H1 (cell line): ENCODE measurements around the gene ZNF318. TPM values are rescaled to one million over a fixed set of nuclear protein-coding genes. Genes with fewer than 3 reads are reported as not detected.
"Not testable (repeated sequence)": the region's sequence is repeated elsewhere in the genome, so short reads cannot be mapped to it uniquely, and the experiment has no call there.

Source experiments
- CTCF ChIA-PET: fragments of 300-600 bp; sonication (Branson Sonifier 250); formaldehyde crosslinking; loops from one replicate; lab custom pipeline; 2021; ENCODE audit not compliant: partially characterized antibody; lab: Charles Lee
- POLR2A ChIA-PET: fragments of 300-600 bp; sonication (Branson Sonifier 250); formaldehyde crosslinking; loops from one replicate; lab custom pipeline; 2021; ENCODE audit warnings: inconsistent platforms; ENCODE audit not compliant: partially characterized antibody; lab: Charles Lee
- DNase-seq, 2 experiments: peaks; one replicate each; pipeline versions ENCODE4 v3.0.0 to v3.0.0-alpha.2; 2010 to 2022; ENCODE audit warnings: low spot score in 2 of 2, low read depth in 1 of 2, mixed read lengths in 1 of 2
- FAIRE-seq: peaks from 2 replicates; lab custom pipeline; 2011; peaks lifted over from hg19 to GRCh38; lab: Jason Lieb, UNC
- H2AFZ ChIP-seq: 2 replicates; pipeline ENCODE4 v1.8.1; 2012; ENCODE audit warnings: low read length, inconsistent platforms
- H2AK5ac ChIP-seq: 2 replicates; pipeline ENCODE4 v1.6.1; 2013; ENCODE audit warnings: low read depth, low read length
- H2BK120ac ChIP-seq: replicated peaks from 2 replicates; pipeline ENCODE3; 2013; ENCODE audit warnings: low read depth, low read length, inconsistent platforms
- H2BK12ac ChIP-seq: 2 replicates; pipeline ENCODE4 v1.6.1; 2013; ENCODE audit warnings: low read depth, low read length
- H2BK15ac ChIP-seq: 2 replicates; pipeline ENCODE4 v1.6.1; 2013; ENCODE audit warnings: low read length
- H2BK20ac ChIP-seq: 2 replicates; pipeline ENCODE4 v1.6.1; 2013; ENCODE audit warnings: low read length
- H2BK5ac ChIP-seq: 2 replicates; pipeline ENCODE4 v1.6.1; 2013; ENCODE audit warnings: low read depth, low read length
- H3K14ac ChIP-seq: 2 replicates; pipeline ENCODE4 v1.6.1; 2013; ENCODE audit warnings: inconsistent platforms; ENCODE audit not compliant: insufficient read length
- H3K18ac ChIP-seq: 2 replicates; pipeline ENCODE4 v1.6.1; 2013; ENCODE audit warnings: low read length; ENCODE audit errors: extremely low read depth
- H3K23ac ChIP-seq: 2 replicates; pipeline ENCODE4 v1.6.1; 2013; ENCODE audit warnings: inconsistent platforms; ENCODE audit not compliant: insufficient read length
- H3K23me2 ChIP-seq: 2 replicates; pipeline ENCODE4 v1.6.1; 2013; ENCODE audit warnings: low read depth, low read length
- H3K27ac ChIP-seq: 2 replicates; pipeline ENCODE4 v1.6.1; 2011; ENCODE audit warnings: low read depth, low read length, inconsistent platforms
- H3K27me3 ChIP-seq, 4 experiments: replicated peaks in 1 of 4; 1 replicate in 1 of 4; 2 replicates in 3 of 4; pipeline versions ENCODE4 v1.6.1 to v1.8.1; 2011 to 2013; ENCODE audit warnings: low read length in 3 of 4, mild to moderate bottlenecking in 3 of 4, inconsistent platforms in 2 of 4, mixed read lengths in 2 of 4, moderate library complexity in 1 of 4; ENCODE audit not compliant: control insufficient read depth in 3 of 4, insufficient read depth in 3 of 4; ENCODE audit errors: extremely low read depth in 1 of 4
- H3K36me3 ChIP-seq, 4 experiments: 2 replicates each; pipeline versions ENCODE4 v1.6.1 to v1.8.1; 2011 to 2013; ENCODE audit warnings: mild to moderate bottlenecking in 4 of 4, low read length in 3 of 4, moderate library complexity in 2 of 4, control low read depth in 1 of 4, inconsistent platforms in 1 of 4; ENCODE audit not compliant: insufficient read depth in 4 of 4, control insufficient read depth in 2 of 4
- H3K4ac ChIP-seq: replicated peaks from 2 replicates; pipeline ENCODE3; 2013; ENCODE audit warnings: low read length, low read depth, mixed read lengths, inconsistent platforms; ENCODE audit not compliant: insufficient read length
- H3K4me1 ChIP-seq, 4 experiments: replicated peaks in 1 of 4; 1 replicate in 1 of 4; 2 replicates in 3 of 4; pipeline versions ENCODE4 v1.6.1 to v1.8.1; 2011 to 2013; ENCODE audit warnings: low read length in 3 of 4, inconsistent platforms in 2 of 4, mixed read lengths in 1 of 4; ENCODE audit not compliant: insufficient read depth in 4 of 4, control insufficient read depth in 3 of 4
- H3K4me2 ChIP-seq, 2 experiments: 2 replicates each; pipeline versions ENCODE4 v1.6.1 to v1.8.1; 2011 to 2013; ENCODE audit warnings: low read depth in 2 of 2, low read length in 2 of 2, control low read depth in 1 of 2, inconsistent platforms in 1 of 2, mild to moderate bottlenecking in 1 of 2; ENCODE audit not compliant: insufficient read depth in 1 of 2
- H3K4me3 ChIP-seq, 4 experiments: fragments of 200-600, 300-600 bp in 1 of 4; sonication (generic), shearing (Covaris generic), sonication (Bioruptor Twin) in 1 of 4; 2 replicates each; pipeline versions ENCODE4 v1.5.1 to v1.8.1; 2011 to 2016; ENCODE audit warnings: low read length in 4 of 4, low read depth in 3 of 4, control low read depth in 2 of 4, inconsistent platforms in 2 of 4, mild to moderate bottlenecking in 2 of 4, mixed read lengths in 1 of 4, moderate library complexity in 1 of 4; ENCODE audit not compliant: insufficient read depth in 2 of 4; ENCODE audit errors: extremely low read depth in 1 of 4
- H3K56ac ChIP-seq: replicated peaks from 2 replicates; pipeline ENCODE3; 2013; ENCODE audit warnings: low read depth, mild to moderate bottlenecking, mixed read lengths, low read length, inconsistent platforms; ENCODE audit not compliant: insufficient read length
- H3K79me1 ChIP-seq: 2 replicates; pipeline ENCODE4 v1.6.1; 2013; ENCODE audit warnings: low read depth, low read length, control low read depth
- H3K79me2 ChIP-seq, 2 experiments: 2 replicates each; pipeline versions ENCODE4 v1.6.1 to v1.8.1; 2012 to 2013; ENCODE audit warnings: low read length in 2 of 2, mild to moderate bottlenecking in 2 of 2, inconsistent platforms in 1 of 2; ENCODE audit not compliant: insufficient read depth in 2 of 2, control insufficient read depth in 1 of 2
- H3K9ac ChIP-seq, 4 experiments: replicated peaks in 1 of 4; 1 replicate in 1 of 4; 2 replicates in 3 of 4; pipeline versions ENCODE4 v1.6.1 to v1.8.1; 2011 to 2013; ENCODE audit warnings: low read depth in 3 of 4, low read length in 3 of 4, control low read depth in 2 of 4, mild to moderate bottlenecking in 2 of 4, moderate library complexity in 2 of 4, inconsistent platforms in 1 of 4; ENCODE audit errors: extremely low read depth in 1 of 4
- H3K9me3 ChIP-seq, 2 experiments: 2 replicates each; pipeline versions ENCODE4 v1.6.1 to v1.8.1; 2012 to 2013; ENCODE audit warnings: mild to moderate bottlenecking in 2 of 2, moderate library complexity in 2 of 2, control low read depth in 1 of 2, inconsistent platforms in 1 of 2, low read depth in 1 of 2, low read length in 1 of 2, mixed read lengths in 1 of 2; ENCODE audit not compliant: insufficient read depth in 2 of 2
- H4K20me1 ChIP-seq, 2 experiments: replicated peaks in 1 of 2; 2 replicates each; pipeline versions ENCODE3 to v1.8.1; 2011 to 2013; ENCODE audit warnings: inconsistent platforms in 2 of 2, low read length in 2 of 2, mild to moderate bottlenecking in 1 of 2; ENCODE audit not compliant: insufficient read depth in 2 of 2, control insufficient read depth in 1 of 2
- H4K5ac ChIP-seq: 2 replicates; pipeline ENCODE4 v1.6.1; 2013; ENCODE audit warnings: low read length, low read depth, mixed read lengths, inconsistent platforms; ENCODE audit not compliant: insufficient read length
- H4K8ac ChIP-seq: 2 replicates; pipeline ENCODE4 v1.8.0; 2013; ENCODE audit warnings: mild to moderate bottlenecking, moderate library complexity, low read length, inconsistent platforms; ENCODE audit not compliant: insufficient read depth; ENCODE audit errors: extremely low read depth
- H4K91ac ChIP-seq: replicated peaks from 2 replicates; pipeline ENCODE3; 2013; ENCODE audit warnings: low read length, mixed read lengths, inconsistent platforms; ENCODE audit not compliant: insufficient read length
- ATF2 ChIP-seq: IDR thresholded peaks from 2 replicates; pipeline ENCODE4 v1.6.1; 2012; ENCODE audit warnings: low read length, inconsistent platforms
- ZNF274 ChIP-seq: IDR thresholded peaks from 2 replicates; pipeline ENCODE4 v1.7.0; 2012; ENCODE audit warnings: low read length, borderline replicate concordance; ENCODE audit errors: extremely low read depth
- WGBS, 2 experiments: shearing (Covaris generic) in 1 of 2; methylation state at CpG; one replicate each; pipeline versions ENCODE4 v1.1.6 to v1.1.7; 2013 to 2015; ENCODE audit warnings: low lambda C conversion rate in 2 of 2, mixed read lengths in 2 of 2, inconsistent platforms in 1 of 2, low coverage in 1 of 2, missing lambda C conversion rate in 1 of 2; ENCODE audit not compliant: insufficient replicate concordance in 2 of 2, insufficient coverage in 1 of 2, insufficient read length in 1 of 2; ENCODE audit errors: extremely low coverage in 1 of 2, missing lambda C conversion rate in 1 of 2; 5-methylcytosine and 5-hydroxymethylcytosine counted together
- polyA plus RNA-seq, 7 experiments: library from polyadenylated mRNA; depleted of rRNA in 3 of 7; stranded (reverse) in 5 of 7; unstranded in 2 of 7; fragments of >200 nt in 5 of 7; fragments of 200-250 nt in 2 of 7; gene quantifications; 1 replicate in 5 of 7; 2 replicates in 1 of 7; 4 replicates in 1 of 7; pipeline versions ENCODE4 v1.2.1 to v1.2.3, GENCODE V29; 2011 to 2013; ENCODE audit warnings: missing spikeins in 2 of 7, mixed read lengths in 2 of 7
- total RNA-seq: library from RNA; stranded (reverse); fragmentation: NEBNext Ultra II Directional; extraction: Animal tissue kit (Norgen Biotek cat#: 25700); gene quantifications from 2 replicates; pipeline ENCODE4 v1.2.1, GENCODE V29; 2021

The ZNF318 gene
- total and polyA plus RNA-seq, 2 of the 8 experiments (the other 6 are each of a cell fraction or from before 2014, with no cell fraction given), result 10.2 to 22.1 TPM

- TF ChIP-seq ZNF274 (no peak), ATF2 (no peak)
These were observed 13.4 kb downstream of the ZNF318 start (continued) for GRCh38 chr6:43355862-43356590.

GRCh38 chr6:43351951-43352350 is 17.5 kb downstream of the ZNF318 start:
- H3K9ac ChIP-seq, H2BK20ac ChIP-seq, H3K4me1 ChIP-seq, H4K20me1 ChIP-seq, POLR2A ChIA-PET, H3K9me3 ChIP-seq, H3K27ac ChIP-seq, H3K18ac ChIP-seq, H3K27me3 ChIP-seq, H3K79me1 ChIP-seq, H3K23me2 ChIP-seq, H4K91ac ChIP-seq, H2AFZ ChIP-seq, H3K4ac ChIP-seq, H2BK5ac ChIP-seq, H3K23ac ChIP-seq, H2BK12ac ChIP-seq, H3K14ac ChIP-seq, H2AK5ac ChIP-seq, H3K79me2 ChIP-seq, H4K5ac ChIP-seq, DNase-seq, H4K8ac ChIP-seq, H3K4me2 ChIP-seq, H3K4me3 ChIP-seq, H2BK15ac ChIP-seq, H3K56ac ChIP-seq, H2BK120ac ChIP-seq, FAIRE-seq: not testable (repeated sequence)
- CTCF ChIA-PET, result interaction anchor here (0.6 to 0.8 kb wide), 2 partner anchors 90 to 139 kb away, joined by 3 to 4 read pairs; no protein-coding TSS in a partner anchor
- peaks cover 5 to 22% (median 17%) of the 10 kb centered on the region in 4 experiments; a peak in 7 of 8 replicates for H3K36me3 ChIP-seq
- WGBS, 2 experiments, result 87% methylated on average over 5 of the region's 5 CpGs; no CpG with 5 or more reads in 1 of the 2 experiments
